ENCODE data around the gene NXNL1.
"Not testable (repeated sequence)": the region's sequence is repeated elsewhere in the genome, so short reads cannot be mapped to it uniquely, and the experiment has no call there.

Gene NXNL1

GRCh38 chr19:17486545-17487240 lies 26.0 kb upstream of the NXNL1 start:
- no peak for DNase-seq

DNA sequence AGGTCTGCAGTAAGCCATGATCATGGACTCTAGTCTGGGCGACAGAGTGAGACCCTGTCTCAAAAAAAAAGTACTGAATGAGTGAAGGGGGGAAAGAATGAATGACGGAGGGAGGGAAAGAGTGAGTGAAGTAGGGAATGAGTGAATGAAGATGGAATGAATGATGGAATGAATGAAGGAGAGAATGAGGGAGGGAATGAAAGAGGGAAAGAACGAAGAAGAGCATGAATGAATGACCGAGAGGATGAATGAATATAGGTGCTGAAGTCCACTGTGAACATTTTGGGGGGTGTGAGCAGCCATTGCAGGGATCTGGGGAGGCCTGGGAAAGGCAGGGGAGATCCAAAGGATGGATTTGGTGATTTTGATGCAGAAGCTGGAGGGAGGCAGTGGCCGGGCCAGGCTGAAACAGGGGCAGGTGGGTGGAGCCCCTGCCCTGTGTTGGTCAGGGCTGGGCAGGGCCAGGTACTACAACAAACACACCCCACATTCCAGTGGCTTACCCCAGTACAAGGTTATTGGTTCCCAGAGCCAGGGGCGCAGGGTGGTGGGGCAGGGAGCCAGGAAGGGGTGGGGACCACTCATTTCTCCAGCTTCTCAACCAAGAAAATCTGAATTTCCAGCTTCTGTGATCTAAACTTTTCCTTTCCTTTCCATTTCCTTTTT lies 23.9 kb upstream of the NXNL1 start:
- DNase-seq = no peak

DNA sequence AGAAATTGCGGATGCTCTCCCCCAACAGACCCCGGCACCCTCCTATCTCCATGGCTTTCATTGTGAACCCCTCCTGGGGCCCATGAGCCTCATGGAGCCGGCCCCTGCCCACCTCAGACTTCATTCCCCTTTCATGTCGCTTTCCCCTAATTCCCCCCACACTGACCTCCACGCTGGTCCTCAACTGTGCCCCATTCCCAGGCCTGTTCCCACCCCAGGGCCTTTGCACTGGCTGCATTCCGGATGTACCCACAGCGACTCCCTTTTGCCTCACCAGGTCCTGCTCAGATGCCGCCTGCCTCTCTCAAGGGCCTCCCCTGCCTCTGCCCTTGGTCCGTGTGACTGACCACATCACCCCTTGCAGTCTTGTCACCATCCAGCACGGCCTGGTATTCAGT lies 22.9 kb upstream of the NXNL1 start:
- DNase-seq = no peak

DNA sequence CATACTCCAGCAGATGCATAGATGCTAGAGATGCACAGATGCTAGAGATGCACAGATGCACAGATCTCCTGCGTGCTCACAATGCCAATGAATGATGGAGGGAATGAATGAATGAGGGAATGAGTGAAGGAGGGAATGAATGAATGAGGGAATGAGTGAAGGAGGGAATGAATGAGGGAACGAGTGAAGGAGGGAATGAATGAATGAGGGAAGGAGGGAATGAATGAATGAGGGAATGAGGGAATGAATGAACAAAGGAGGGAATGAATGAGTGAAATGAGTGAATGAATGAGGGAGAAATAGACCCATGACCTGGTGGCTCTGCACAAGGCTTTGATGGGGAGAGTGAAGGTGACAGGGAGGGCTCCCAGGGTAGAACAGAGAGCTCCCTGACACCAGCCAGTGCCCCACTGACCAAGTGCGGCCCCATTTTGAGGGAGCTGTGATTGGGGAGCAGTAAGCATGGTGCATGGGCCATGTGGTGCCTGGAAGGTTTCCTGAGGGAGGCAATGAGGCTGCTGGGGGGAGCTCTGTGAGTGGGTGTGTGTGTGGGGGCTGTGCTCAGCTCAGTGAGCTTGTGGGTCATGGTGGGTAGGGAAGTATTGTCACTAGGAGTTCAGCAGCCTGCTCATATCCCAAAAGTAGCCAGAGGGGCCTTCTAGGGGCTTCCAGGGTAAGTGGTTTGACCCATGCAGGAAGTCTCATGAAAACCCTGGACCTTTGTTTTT lies 22.3 kb upstream of the NXNL1 start:
- DNase-seq = no peak

DNA sequence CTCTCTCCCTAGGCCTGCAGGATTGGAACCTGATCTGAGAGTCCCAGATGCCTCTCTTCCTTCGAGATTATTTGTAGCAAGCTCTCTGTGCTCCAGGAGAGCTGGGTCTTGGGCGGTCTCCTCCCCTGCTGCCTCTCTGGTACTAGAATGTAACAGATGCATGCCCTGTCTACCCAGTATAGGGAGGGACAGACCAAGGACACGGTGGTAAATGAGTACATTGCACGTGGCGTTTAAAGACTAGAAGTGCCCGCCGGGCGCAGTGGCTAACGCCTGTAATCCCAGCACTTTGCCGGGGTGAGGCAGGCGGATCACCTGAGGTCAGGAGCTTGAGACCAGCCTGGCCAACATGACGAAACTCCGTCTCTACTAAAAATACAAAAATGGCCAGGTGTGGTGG lies 21.3 kb upstream of the NXNL1 start:
- no peak for DNase-seq

GRCh38 chr19:17479325-17479791 lies 18.6 kb upstream of the NXNL1 start:
- peak; percentile 84 for DNase-seq

- peak; percentile 34 for DNase-seq
Observed at GRCh38 chr19:17475541-17476115, 14.9 kb upstream of the NXNL1 start.

DNA sequence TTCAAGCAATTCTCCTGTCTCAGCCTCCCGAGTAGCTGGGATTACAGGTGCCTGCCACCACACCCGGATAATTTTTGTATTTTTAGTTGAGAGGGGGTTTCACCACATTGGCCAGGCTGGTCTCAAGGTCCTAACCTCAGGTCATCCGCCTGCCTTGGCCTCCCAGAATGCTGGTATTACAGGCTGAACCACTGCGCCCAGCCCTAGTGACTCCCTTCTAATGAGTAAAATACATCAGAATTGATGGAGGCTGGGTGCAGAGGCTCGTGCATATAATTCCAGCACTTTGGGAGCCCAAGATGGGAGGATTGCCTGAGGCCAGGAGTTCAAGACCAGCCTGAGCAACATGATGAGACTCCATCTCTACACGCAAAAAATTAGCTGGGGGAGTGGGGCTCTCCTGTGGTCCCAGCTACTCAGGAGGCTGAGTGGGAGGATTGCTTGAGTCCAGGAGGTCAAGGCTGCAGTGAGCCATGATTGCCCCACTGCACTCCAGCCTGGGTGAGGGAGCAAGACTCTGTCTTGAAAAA lies 14.3 kb upstream of the NXNL1 start:
- DNase-seq = not testable (repeated sequence)

GRCh38 chr19:17473041-17473440 lies 12.3 kb upstream of the NXNL1 start:
- peak; percentile 79 for DNase-seq

- DNase-seq = no peak
Observed at GRCh38 chr19:17471410-17472125, 10.8 kb upstream of the NXNL1 start.

DNA sequence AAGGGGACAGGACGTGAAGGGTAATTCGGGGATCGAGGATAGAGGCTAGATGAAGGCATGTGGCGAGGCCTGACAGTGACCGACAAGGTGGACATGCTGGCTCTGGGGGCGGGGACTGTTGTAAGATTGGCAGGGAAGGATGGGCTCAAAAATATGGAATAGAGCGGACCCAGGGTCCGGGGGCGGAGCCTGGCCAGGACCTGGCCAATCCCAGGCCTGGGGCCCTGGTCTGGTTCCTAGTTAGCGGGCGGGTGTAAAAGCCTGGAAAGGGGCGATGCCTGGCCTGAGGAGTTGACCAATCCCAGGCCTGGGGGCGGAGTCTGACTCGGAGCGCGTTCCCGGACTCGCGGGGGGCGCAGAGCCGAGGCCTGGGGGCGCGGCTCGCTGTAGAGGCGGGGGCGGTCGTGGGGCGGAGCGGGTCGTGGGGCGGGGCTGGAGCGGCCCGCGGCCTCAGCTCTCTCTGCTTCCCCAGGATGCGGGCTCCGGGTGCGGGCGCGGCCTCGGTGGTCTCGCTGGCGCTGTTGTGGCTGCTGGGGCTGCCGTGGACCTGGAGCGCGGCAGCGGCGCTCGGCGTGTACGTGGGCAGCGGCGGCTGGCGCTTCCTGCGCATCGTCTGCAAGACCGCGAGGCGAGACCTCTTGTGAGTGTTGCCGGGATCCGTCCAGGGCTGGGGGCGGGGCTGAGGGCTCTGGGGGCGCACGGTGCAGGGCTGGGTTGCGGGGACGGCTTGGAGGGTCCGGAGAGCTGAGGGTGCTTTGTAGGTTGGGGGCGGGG lies 9.5 kb upstream of the NXNL1 start, which contains the start of gene SLC27A1:
Gene SLC27A1 (plus strand): TSS at position 457 of the 774 bp plus-strand sequence. CDS start 17 bp downstream, at position 474.
- peak; percentile 99 for DNase-seq

GRCh38 chr19:17469481-17470067 lies 8.8 kb upstream of the NXNL1 start:
- peak; percentile 96 for DNase-seq

GRCh38 chr19:17469092-17469480 lies 8.4 kb upstream of the NXNL1 start:
- no peak for DNase-seq

DNA sequence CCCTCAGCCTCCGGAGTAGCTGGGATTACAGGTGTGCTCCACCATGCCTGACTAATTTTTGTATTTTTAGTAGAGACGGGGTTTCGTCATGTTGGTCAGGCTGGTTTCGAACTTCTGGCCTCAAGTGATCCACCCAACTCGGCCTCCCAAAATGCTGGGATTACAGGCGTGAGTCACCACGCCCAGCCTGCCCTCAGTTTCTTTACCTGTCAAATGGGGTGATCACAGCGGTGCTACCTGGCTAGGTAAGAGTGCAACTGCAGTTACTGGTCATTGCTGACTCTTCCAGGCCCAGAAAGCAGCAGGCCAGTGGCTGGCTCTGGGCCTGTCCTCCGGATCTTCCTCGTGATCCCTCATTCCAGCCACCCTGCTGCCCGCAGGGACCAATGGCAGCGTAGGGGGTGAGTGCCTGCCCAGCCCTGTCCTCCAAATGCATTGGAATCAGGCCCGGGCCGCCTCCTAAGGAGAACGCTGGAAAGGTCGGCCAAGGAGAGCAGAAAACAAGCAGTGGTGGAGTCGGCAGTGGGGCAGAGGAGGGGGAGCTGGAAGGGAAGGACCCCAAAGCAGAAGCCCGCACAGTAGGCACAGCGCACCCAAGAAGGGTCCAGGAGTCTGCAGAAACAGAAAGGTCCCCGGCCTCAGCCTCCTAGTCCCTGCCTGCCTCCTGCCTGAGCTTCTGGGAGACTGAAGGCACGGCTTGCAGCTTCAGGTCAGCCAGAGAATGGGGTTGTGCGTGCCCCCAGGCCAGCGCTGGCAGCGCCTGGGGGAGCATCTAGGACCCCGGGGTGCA lies 7.8 kb upstream of the NXNL1 start:
- DNase-seq = no peak

- no peak for DNase-seq
Observed at GRCh38 chr19:17467471-17468301, 7.0 kb upstream of the NXNL1 start.

GRCh38 chr19:17466487-17466850 lies 5.7 kb upstream of the NXNL1 start:
- DNase-seq = no peak

DNA sequence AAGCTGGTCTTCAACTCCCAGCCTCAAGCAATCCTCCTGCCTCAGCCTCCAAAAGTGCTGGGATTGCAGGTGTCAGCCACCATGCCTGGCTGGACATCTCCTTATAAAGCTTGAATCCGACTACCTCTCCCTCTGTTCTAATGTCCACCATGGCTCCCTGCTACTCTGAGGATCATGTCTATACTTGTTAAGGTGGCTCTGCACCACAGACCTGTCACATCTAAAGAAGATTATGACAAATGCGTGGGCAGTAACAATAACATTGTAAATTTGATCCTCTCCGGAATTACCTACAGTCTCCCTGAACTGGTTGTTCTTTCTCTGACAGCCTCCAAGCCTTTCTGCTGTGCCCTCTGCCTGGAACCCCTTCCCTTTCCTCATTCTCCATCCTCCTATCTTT lies 1.8 kb downstream of the NXNL1 start:
- no peak for DNase-seq

DNA sequence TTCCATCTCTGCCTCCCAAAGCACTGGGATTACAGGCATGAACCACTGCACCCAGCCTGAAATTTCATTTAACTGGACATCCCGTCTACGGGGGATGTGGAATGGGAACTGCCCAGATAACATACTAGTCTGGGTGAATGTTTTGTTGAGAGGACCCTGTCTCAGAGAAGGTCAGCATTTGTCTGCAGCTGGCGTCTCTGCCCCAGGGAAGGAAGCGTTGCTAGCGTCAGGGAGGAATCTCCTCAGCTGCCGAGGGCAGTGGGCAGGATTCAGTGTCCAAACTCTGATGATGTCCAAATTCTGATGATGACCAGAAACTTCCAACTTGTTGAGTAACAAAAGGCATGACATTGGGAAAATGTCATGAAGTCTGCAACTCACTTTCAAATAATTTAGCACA lies 3.1 kb downstream of the NXNL1 start:
- no peak for DNase-seq

DNA sequence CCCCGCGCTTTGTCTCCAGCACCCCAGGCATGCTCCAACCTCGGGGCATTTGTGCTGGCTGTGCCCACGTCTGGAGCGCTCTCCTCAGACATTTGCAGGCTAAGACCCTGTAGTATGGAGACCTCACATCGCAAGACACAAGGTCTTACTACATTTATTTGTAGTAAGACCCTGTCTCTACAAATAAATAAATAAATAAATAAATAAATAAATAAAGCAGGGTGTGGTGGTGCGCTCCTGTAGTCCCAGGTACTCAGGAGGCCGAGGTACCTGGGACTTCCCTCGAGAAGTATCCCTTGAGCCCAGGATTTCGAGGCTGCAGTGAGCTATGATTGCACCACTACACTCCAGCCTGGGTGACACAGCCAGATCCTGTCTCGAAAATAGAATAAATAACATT lies 4.6 kb downstream of the NXNL1 start:
- no peak for DNase-seq

Data from fibroblast of skin of right biceps (primary cell).